Lower leg skin (tissue), 3 donors: ENCODE measurements around the gene ZNF418.

Experiments used
- POLR2A ChIP-seq, 2 donors: fragments of 450-650 bp; IDR thresholded peaks; one replicate each; pipeline ENCODE4 v1.6.1; 2016 to 2017; ENCODE audit warnings: antibody characterized with exemption in 2 of 2, mild to moderate bottlenecking in 1 of 2, moderate library complexity in 1 of 2
- TF ChIP-seq, protein P1 (sequence below), 3 donors: fragments of 450-650 bp; IDR thresholded peaks; one replicate each; pipeline ENCODE4 v1.5.1; 2016; ENCODE audit warnings: antibody characterized with exemption in 3 of 3, mild to moderate bottlenecking in 3 of 3, moderate library complexity in 2 of 3

DNA sequence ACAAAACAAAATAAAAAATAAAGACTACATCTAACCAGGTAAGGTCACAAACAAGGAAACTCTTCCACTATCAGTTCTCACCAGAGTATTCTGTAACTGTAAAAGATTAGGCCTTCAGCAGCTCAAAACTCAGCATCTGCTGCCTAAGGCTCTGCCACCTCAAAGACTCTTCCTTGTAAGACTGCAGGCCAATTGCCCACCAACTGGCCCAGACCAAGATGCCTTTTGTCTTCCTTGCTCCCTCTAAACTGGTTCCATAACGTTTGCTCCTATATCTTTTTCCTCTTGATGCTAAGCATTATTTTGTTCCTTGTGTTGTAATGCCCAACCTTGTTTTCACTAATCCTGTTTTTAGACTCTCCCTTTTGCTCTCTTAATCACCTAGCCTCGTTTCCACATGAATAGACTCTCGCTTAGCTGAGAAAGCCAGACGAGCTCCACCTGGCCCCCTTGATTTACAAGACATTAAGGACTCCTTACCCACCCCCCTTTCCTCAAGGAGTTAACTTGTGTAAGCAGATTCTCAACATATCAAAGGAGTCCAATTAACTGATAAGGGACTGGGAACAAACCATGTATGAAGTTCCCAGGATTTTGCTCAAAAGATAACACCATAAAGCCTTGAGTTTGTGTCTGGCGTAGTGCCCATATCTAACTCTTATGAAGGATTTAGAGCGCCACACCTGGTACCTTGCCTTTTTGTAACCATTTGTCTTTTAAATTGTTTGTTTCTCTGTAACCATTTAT, 47.8 kb downstream of the ZNF418 start:
- TF ChIP-seq, protein P1, sequence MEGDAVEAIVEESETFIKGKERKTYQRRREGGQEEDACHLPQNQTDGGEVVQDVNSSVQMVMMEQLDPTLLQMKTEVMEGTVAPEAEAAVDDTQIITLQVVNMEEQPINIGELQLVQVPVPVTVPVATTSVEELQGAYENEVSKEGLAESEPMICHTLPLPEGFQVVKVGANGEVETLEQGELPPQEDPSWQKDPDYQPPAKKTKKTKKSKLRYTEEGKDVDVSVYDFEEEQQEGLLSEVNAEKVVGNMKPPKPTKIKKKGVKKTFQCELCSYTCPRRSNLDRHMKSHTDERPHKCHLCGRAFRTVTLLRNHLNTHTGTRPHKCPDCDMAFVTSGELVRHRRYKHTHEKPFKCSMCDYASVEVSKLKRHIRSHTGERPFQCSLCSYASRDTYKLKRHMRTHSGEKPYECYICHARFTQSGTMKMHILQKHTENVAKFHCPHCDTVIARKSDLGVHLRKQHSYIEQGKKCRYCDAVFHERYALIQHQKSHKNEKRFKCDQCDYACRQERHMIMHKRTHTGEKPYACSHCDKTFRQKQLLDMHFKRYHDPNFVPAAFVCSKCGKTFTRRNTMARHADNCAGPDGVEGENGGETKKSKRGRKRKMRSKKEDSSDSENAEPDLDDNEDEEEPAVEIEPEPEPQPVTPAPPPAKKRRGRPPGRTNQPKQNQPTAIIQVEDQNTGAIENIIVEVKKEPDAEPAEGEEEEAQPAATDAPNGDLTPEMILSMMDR (IDR thresholded peaks at IDR 0.05) = no peak
- no peak for TF ChIP-seq POLR2A (IDR thresholded peaks at IDR 0.05)
